Measurements from ENCODE around the gene FAM193A.
"Not testable (repeated sequence)": the region's sequence is repeated elsewhere in the genome, so short reads cannot be mapped to it uniquely, and the experiment has no call there.

FAM193A gene

GRCh38 chr4:2514944-2515343 is 21.5 kb upstream of the FAM193A start:
- DNase-seq (ENCODE audit: low read depth): not testable (repeated sequence)

GRCh38 chr4:2515830-2516550 is 20.5 kb upstream of the FAM193A start:
- DNase-seq (ENCODE audit: low read depth): no peak

GRCh38 chr4:2516635-2517034 is 19.8 kb upstream of the FAM193A start:
- DNase-seq (ENCODE audit: low read depth): no peak

- no peak for DNase-seq (ENCODE audit: low read depth)
Measured at GRCh38 chr4:2526559-2526958, 9.9 kb upstream of the FAM193A start.

- DNase-seq (ENCODE audit: low read depth): no peak
Measured at GRCh38 chr4:2534904-2535375, 1.5 kb upstream of the FAM193A start.

- DNase-seq (ENCODE audit: low read depth): peak; percentile 20
Measured at GRCh38 chr4:2535376-2536192, 863 bp upstream of the FAM193A start.

GRCh38 chr4:2537011-2537830 is 774 bp downstream of the FAM193A start:
- peak; percentile 28 for DNase-seq (ENCODE audit: low read depth)

- not testable (repeated sequence) for DNase-seq (ENCODE audit: low read depth)
Measured at GRCh38 chr4:2543580-2544191, 7.2 kb downstream of the FAM193A start.

GRCh38 chr4:2545321-2546013 is 9.0 kb downstream of the FAM193A start:
- DNase-seq (ENCODE audit: low read depth): no peak

GRCh38 chr4:2546286-2546823 is 9.9 kb downstream of the FAM193A start:
- DNase-seq (ENCODE audit: low read depth): no peak

- not testable (repeated sequence) for DNase-seq (ENCODE audit: low read depth)
Measured at GRCh38 chr4:2546961-2547691, 10.7 kb downstream of the FAM193A start.

GRCh38 chr4:2551118-2551517 is 14.7 kb downstream of the FAM193A start:
- no peak for DNase-seq (ENCODE audit: low read depth)

GRCh38 chr4:2552806-2553205 is 16.4 kb downstream of the FAM193A start:
- no peak for DNase-seq (ENCODE audit: low read depth)

GRCh38 chr4:2558301-2558700 is 21.9 kb downstream of the FAM193A start:
- DNase-seq (ENCODE audit: low read depth): no peak

GRCh38 chr4:2560167-2560566 is 23.7 kb downstream of the FAM193A start:
- DNase-seq (ENCODE audit: low read depth): no peak

GRCh38 chr4:2565533-2565932 is 29.1 kb downstream of the FAM193A start:
- no peak for DNase-seq (ENCODE audit: low read depth)

GRCh38 chr4:2570036-2570435 is 33.6 kb downstream of the FAM193A start:
- no peak for DNase-seq (ENCODE audit: low read depth)

GRCh38 chr4:2570551-2571222 is 34.2 kb downstream of the FAM193A start:
- DNase-seq (ENCODE audit: low read depth): no peak

- DNase-seq (ENCODE audit: low read depth): no peak
Measured at GRCh38 chr4:2572076-2572475, 35.6 kb downstream of the FAM193A start.

GRCh38 chr4:2572866-2573265 is 36.4 kb downstream of the FAM193A start:
- DNase-seq (ENCODE audit: low read depth): no peak

Measured in amniotic epithelial cell (primary cell).